Heart right ventricle (tissue), 16 donors: ENCODE data around the gene HNMT. TPM values are rescaled to one million over a fixed set of nuclear protein-coding genes. Genes with fewer than 3 reads are reported as not detected.

Source experiments
- ATAC-seq, 8 donors: fragments of 200-7000 bp; cut with Tn5 transposase; one replicate each; pipeline ENCODE4 v1.9.1; 2020; ENCODE audit warnings: mild to moderate bottlenecking in 8 of 8, moderate library complexity in 8 of 8, moderate number of reproducible peaks in 1 of 8
- DNase-seq, 2 donors: peaks; one replicate each; pipeline ENCODE4 v3.0.0-alpha.2; 2020
- H3K27ac ChIP-seq, 10 donors: fragments of 200-600 bp; sonication (generic) in 2 of 10; one replicate each; pipeline versions ENCODE4 v1.5.0 to v1.8.0; 2020 to 2022; ENCODE audit warnings: mild to moderate bottlenecking in 3 of 10
- H3K27me3 ChIP-seq, 7 donors: fragments of 200-600 bp; one replicate each; pipeline ENCODE4 v1.8.0; 2021 to 2022; ENCODE audit warnings: mild to moderate bottlenecking in 2 of 7
- H3K36me3 ChIP-seq, 9 donors: fragments of 200-600 bp; sonication (generic) in 1 of 9; one replicate each; pipeline versions ENCODE4 v1.5.0 to v1.8.0; 2020 to 2022; ENCODE audit warnings: mild to moderate bottlenecking in 2 of 9
- H3K4me1 ChIP-seq, 9 donors: fragments of 200-600 bp; sonication (generic) in 1 of 9; one replicate each; pipeline versions ENCODE4 v1.5.0 to v1.8.0; 2020 to 2022; ENCODE audit warnings: mild to moderate bottlenecking in 4 of 9
- H3K4me3 ChIP-seq, 10 donors: fragments of 200-600 bp; sonication (generic) in 2 of 10; one replicate each; pipeline versions ENCODE4 v1.5.0 to v1.8.0; 2020 to 2022; ENCODE audit warnings: mild to moderate bottlenecking in 7 of 10, moderate library complexity in 2 of 10
- H3K9me3 ChIP-seq, 11 donors: fragments of 200-600 bp in 10 of 11; sonication (generic) in 2 of 11; one replicate each; pipeline versions ENCODE4 v1.5.0 to v1.8.0; 2013 to 2022; ENCODE audit warnings: mild to moderate bottlenecking in 2 of 11, control low read depth in 1 of 11, moderate library complexity in 1 of 11
- CTCF ChIP-seq, 9 donors: fragments of 200-600 bp; sonication (generic) in 2 of 9; IDR thresholded peaks; one replicate each; pipeline versions ENCODE4 v1.5.0 to v1.8.0; 2021 to 2022; ENCODE audit warnings: antibody characterized with exemption in 9 of 9, mild to moderate bottlenecking in 5 of 9, moderate library complexity in 1 of 9
- WGBS, 2 donors: extraction: QIAGEN DNeasy Blood & Tissue Kit; methylation state at CpG; one replicate each; pipeline ENCODE4 v1.1.7; 2013; ENCODE audit warnings: inconsistent platforms in 1 of 2; 5-methylcytosine and 5-hydroxymethylcytosine counted together
- intact Hi-C, 10 donors: fragments of 100-400 bp; cut with DNase I; formaldehyde crosslinking; loops; one replicate each; pipeline versions ENCODE4 v1.11.1 to v1.14.2; 2022
- polyA plus RNA-seq, 2 donors: library from polyadenylated mRNA; stranded (reverse); fragments of 200-250 nt; gene quantifications; one replicate each; pipeline ENCODE4 v1.2.3, GENCODE V29; 2013
- total RNA-seq, 10 donors: library from RNA; stranded (reverse); fragmentation: NEBNext Ultra II Directional in 3 of 10; extraction: Animal tissue kit (Norgen Biotek cat#: 25700) in 3 of 10; gene quantifications; one replicate each; pipeline versions ENCODE4 v1.2.1 to v1.2.4, GENCODE V29; 2021 to 2023
- donor health status: Arrhythmogenic right ventricular cardiomyopathy.
- donor health status: ischemic (EF 13 %, LVEDD 7.1; RV severe dilation, severe dysfunction).
- donor health status: healthy with polysubstance abuse.
- donor health status: DM: no; HTN: yes; CAD: no.
- donor health status: DM: no; HTN: no; CAD: no.
- donor health status: ischemic (EF 25% LVEDD 6.9; RV normal size, moderate dysfunction).
- donor health status: ischemic (EF 25% LVEDD 5.7; RV mildly dilated, moderate dysfunction).
- donor health status: healthy.
- donor health status: DM: yes; HTN: yes; CAD: no.
- donor health status: Ischemic cardiomyopathy.
- donor health status: ischemic (EF 35%, LVEDD 5.7; RV mildly dilated, moderate dysfunction).
- donor health status: nonischemic (EF 11% LVEDD 7.7; RV severe dilation, severe dysfunction).
- donor health status: DM: yes; HTN: yes; CAD: no.
- donor health status: PGD.
- donor health status: ischemic (EF 29% LVEDD 5.4; RV normal size, mild dysfunction).
- donor health status: nonischemic (EF 23%, LVEDD 6.1; RV moderate dilation, normal function).

Gene HNMT
- total and polyA plus RNA-seq, 12 donors, result 7.2 to 24.9 (median 10.6) TPM

GRCh38 chr2:138003411-138003810 is 39.1 kb downstream of the HNMT start:
- Histone ChIP-seq H3K27me3 (no peaks in the 10 kb centered on the region), H3K4me3 (no peak overlapping the region), H3K4me1 (no peaks in the 10 kb centered on the region), H3K9me3 (peaks cover 0 to 4% (median 0%) of the 10 kb centered on the region in 11 donors), H3K27ac (no peak overlapping the region), H3K36me3 (peaks cover 0 to 72% (median 5%) of the 10 kb centered on the region in 9 donors)
- no peak for ATAC-seq
- 44 to 51% methylated on average over 1 of the region's 1 CpG for WGBS, 2 donors
- intact Hi-C loops, result no loop called here
- TF ChIP-seq CTCF (IDR thresholded peaks at IDR 0.05), result no peak
- no peak for DNase-seq

GRCh38 chr2:138007431-138007830 is 43.2 kb downstream of the HNMT start:
- no peaks in the 10 kb centered on the region for H3K4me1 ChIP-seq
- H3K27me3 ChIP-seq, result no peaks in the 10 kb centered on the region
- intact Hi-C loops, result no loop called here
- H3K27ac ChIP-seq, result no peak overlapping the region
- 93 to 95% methylated on average over 2 of the region's 2 CpGs for WGBS, 2 donors
- no peak for ATAC-seq
- H3K4me3 ChIP-seq, result no peak overlapping the region
- no peak for DNase-seq
- H3K9me3 ChIP-seq, result peaks cover 0 to 4% (median 0%) of the 10 kb centered on the region in 11 donors
- H3K36me3 ChIP-seq, result peaks cover 0 to 57% (median 5%) of the 10 kb centered on the region in 9 donors
- TF ChIP-seq CTCF (IDR thresholded peaks at IDR 0.05), result no peak

GRCh38 chr2:138009622-138010021 is 45.3 kb downstream of the HNMT start:
- no peak overlapping the region for H3K27ac ChIP-seq
- ATAC-seq, result no peak
- WGBS, 2 donors, result 70 to 79% methylated on average over 1 of the region's 1 CpG
- H3K36me3 ChIP-seq, result peaks cover 0 to 53% (median 0%) of the 10 kb centered on the region in 9 donors
- H3K4me1 ChIP-seq, result no peaks in the 10 kb centered on the region
- intact Hi-C loops, result no loop called here
- H3K4me3 ChIP-seq, result no peak overlapping the region
- peaks cover 0 to 4% (median 0%) of the 10 kb centered on the region in 11 donors for H3K9me3 ChIP-seq
- no peak for TF ChIP-seq CTCF (IDR thresholded peaks at IDR 0.05)
- H3K27me3 ChIP-seq, result no peaks in the 10 kb centered on the region
- DNase-seq, result no peak

GRCh38 chr2:138010890-138011289 is 46.6 kb downstream of the HNMT start:
- H3K36me3 ChIP-seq, result peaks cover 0 to 49% (median 0%) of the 10 kb centered on the region in 9 donors
- no peak overlapping the region for H3K27ac ChIP-seq
- peaks cover 0 to 4% (median 0%) of the 10 kb centered on the region in 11 donors for H3K9me3 ChIP-seq
- ATAC-seq (no peak), DNase-seq (no peak)
- intact Hi-C loops, result no loop called here
- TF ChIP-seq CTCF (IDR thresholded peaks at IDR 0.05), result no peak
- H3K27me3 ChIP-seq, result no peaks in the 10 kb centered on the region
- H3K4me1 ChIP-seq, result no peaks in the 10 kb centered on the region
- 69 to 75% methylated on average over 4 of the region's 4 CpGs for WGBS, 2 donors
- H3K4me3 ChIP-seq, result no peak overlapping the region
